GM23248 (cell line): ENCODE results near the gene UHRF2.

ENCODE experiments used
- EZH2 ChIP-seq: fragments of 200-600 bp; sonication (generic); IDR thresholded peaks from 2 replicates; pipeline ENCODE4 v1.6.1; 2018; ENCODE audit warnings: antibody characterized with exemption, mild to moderate bottlenecking; ENCODE audit not compliant: insufficient read depth, poor library complexity, severe bottlenecking
- EZH2phosphoT487 ChIP-seq: fragments of 200-600 bp; sonication (generic); IDR thresholded peaks from 2 replicates; pipeline ENCODE4 v1.6.1; 2018; ENCODE audit warnings: antibody characterized with exemption, moderate library complexity, mild to moderate bottlenecking, low read depth; ENCODE audit not compliant: insufficient read depth

DNA sequence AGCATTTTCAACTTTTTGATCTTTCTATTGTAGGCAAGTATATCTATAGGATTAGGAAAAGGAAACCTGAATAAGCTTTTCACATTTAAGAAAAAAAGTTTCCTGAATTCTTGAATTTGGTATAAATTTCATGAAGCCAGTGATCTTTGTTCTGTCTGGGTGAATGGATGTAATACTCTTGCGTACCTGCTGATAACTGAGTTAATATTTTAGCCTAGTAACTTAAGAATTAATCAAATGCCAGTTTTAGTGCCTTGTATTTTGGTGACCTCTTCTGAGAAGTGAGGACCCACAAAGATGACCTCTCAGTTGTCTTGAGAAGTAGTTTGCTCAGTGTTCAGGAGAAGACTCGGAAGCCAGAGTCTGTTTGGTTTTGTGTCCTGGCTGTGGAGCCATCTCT, 77.9 kb downstream of the UHRF2 start:
- TF ChIP-seq EZH2: no peak
- TF ChIP-seq EZH2phosphoT487: no peak
